Sigmoid colon (tissue), 4 donors: ENCODE results near the gene SLAMF6.

Experiments
- CTCF ChIP-seq, 4 experiments: fragments of 450-650 bp in 3 of 4; fragments of 200-600 bp in 1 of 4; IDR thresholded peaks; one replicate each; pipeline ENCODE4 v1.5.1; 2016 to 2019; ENCODE audit warnings: antibody characterized with exemption in 4 of 4, mild to moderate bottlenecking in 3 of 4, moderate library complexity in 2 of 4
- EP300 ChIP-seq, 4 donors: sonication (generic); formaldehyde crosslinking; IDR thresholded peaks; one replicate each; pipeline ENCODE4 v1.6.1; 2017; ENCODE audit warnings: antibody characterized with exemption in 4 of 4
- POLR2A ChIP-seq, 2 donors: fragments of 450-650 bp; IDR thresholded peaks; one replicate each; pipeline ENCODE4 v1.6.1; 2016; ENCODE audit warnings: antibody characterized with exemption in 2 of 2, mild to moderate bottlenecking in 2 of 2, moderate library complexity in 2 of 2
- POLR2AphosphoS5 ChIP-seq, 4 donors: sonication (generic); formaldehyde crosslinking; IDR thresholded peaks; one replicate each; pipeline ENCODE4 v1.6.1; 2017; ENCODE audit warnings: antibody characterized with exemption in 4 of 4

GRCh38 chr1:160459056-160459455 lies 64.0 kb downstream of the SLAMF6 start:
- no peak for TF ChIP-seq CTCF (IDR thresholded peaks at IDR 0.05)
- no peak for TF ChIP-seq POLR2A (IDR thresholded peaks at IDR 0.05)
- TF ChIP-seq EP300 (IDR thresholded peaks at IDR 0.05) = no peak
- no peak for TF ChIP-seq POLR2AphosphoS5 (IDR thresholded peaks at IDR 0.05)
